Trophoblast cell (in vitro differentiated cells and primary cell): ENCODE results near the gene KAT2A.
A peak's percentile ranks its signal among the peaks of the same experiment; 100 is the strongest.

ENCODE experiments used
- DNase-seq, 2 donors: peaks; one replicate each; pipeline ENCODE4 v3.0.0-alpha.2; 2016
- H2AFZ ChIP-seq: 2 replicates; pipeline ENCODE4 v1.6.1; 2013; ENCODE audit warnings: low read length, moderate library complexity, mild to moderate bottlenecking; ENCODE audit not compliant: insufficient read depth, poor library complexity
- H2AK5ac ChIP-seq: 2 replicates; pipeline ENCODE4 v1.6.1; 2013; ENCODE audit warnings: mild to moderate bottlenecking, low read length
- H2BK120ac ChIP-seq: 2 replicates; pipeline ENCODE4 v1.6.1; 2013; ENCODE audit warnings: low read length, mild to moderate bottlenecking, moderate library complexity; ENCODE audit not compliant: insufficient read depth, poor library complexity
- H2BK12ac ChIP-seq: 2 replicates; pipeline ENCODE4 v1.6.1; 2013; ENCODE audit warnings: mild to moderate bottlenecking, low read length, moderate library complexity
- H2BK5ac ChIP-seq: 2 replicates; pipeline ENCODE4 v1.6.1; 2013; ENCODE audit warnings: low read length, low read depth, moderate library complexity, mild to moderate bottlenecking; ENCODE audit not compliant: poor library complexity
- H3K14ac ChIP-seq: 2 replicates; pipeline ENCODE4 v1.6.1; 2013; ENCODE audit warnings: mild to moderate bottlenecking, low read length
- H3K18ac ChIP-seq: 2 replicates; pipeline ENCODE4 v1.6.1; 2013; ENCODE audit warnings: mild to moderate bottlenecking, low read length
- H3K23ac ChIP-seq: 2 replicates; pipeline ENCODE4 v1.6.1; 2013; ENCODE audit warnings: low read length
- H3K27ac ChIP-seq: 2 replicates; pipeline ENCODE4 v1.5.1; 2013; ENCODE audit warnings: low read depth, mild to moderate bottlenecking, inconsistent platforms, low read length, moderate library complexity
- H3K27me3 ChIP-seq: 2 replicates; pipeline ENCODE4 v1.6.1; 2013; ENCODE audit warnings: inconsistent platforms, mild to moderate bottlenecking, low read length, moderate library complexity; ENCODE audit not compliant: insufficient read depth
- H3K36me3 ChIP-seq, 2 experiments: 1 replicate in 1 of 2; 2 replicates in 1 of 2; pipeline ENCODE4 v1.6.1; 2013; ENCODE audit warnings: low read length in 2 of 2, mild to moderate bottlenecking in 2 of 2, moderate library complexity in 1 of 2; ENCODE audit not compliant: insufficient read depth in 2 of 2, control insufficient read depth in 1 of 2
- H3K4ac ChIP-seq: 2 replicates; pipeline ENCODE4 v1.6.1; 2013; ENCODE audit warnings: low read depth, mild to moderate bottlenecking, low read length, moderate library complexity
- H3K4me1 ChIP-seq, 2 experiments: 1 replicate in 1 of 2; 2 replicates in 1 of 2; pipeline ENCODE4 v1.6.1; 2013; ENCODE audit warnings: low read length in 2 of 2, mild to moderate bottlenecking in 2 of 2, moderate library complexity in 1 of 2; ENCODE audit not compliant: insufficient read depth in 2 of 2, control insufficient read depth in 1 of 2
- H3K4me2 ChIP-seq: 2 replicates; pipeline ENCODE4 v1.6.1; 2013; ENCODE audit warnings: inconsistent platforms, mild to moderate bottlenecking, low read length, moderate library complexity
- H3K4me3 ChIP-seq: 2 replicates; pipeline ENCODE4 v1.5.1; 2013; ENCODE audit warnings: mild to moderate bottlenecking, low read depth, low read length, inconsistent platforms
- H3K79me1 ChIP-seq: one replicate; pipeline ENCODE4 v1.6.1; 2013; ENCODE audit warnings: low read length
- H3K79me2 ChIP-seq: 2 replicates; pipeline ENCODE4 v1.6.1; 2013; ENCODE audit warnings: low read length, mild to moderate bottlenecking; ENCODE audit not compliant: control insufficient read depth, insufficient read depth, poor library complexity
- H3K9ac ChIP-seq: 2 replicates; pipeline ENCODE4 v1.6.1; 2013; ENCODE audit warnings: mild to moderate bottlenecking, low read length
- H3K9me3 ChIP-seq: 2 replicates; pipeline ENCODE4 v1.6.1; 2013; ENCODE audit warnings: low read depth, mild to moderate bottlenecking, control low read depth, inconsistent platforms, low read length; ENCODE audit not compliant: insufficient read depth
- H4K12ac ChIP-seq: 2 replicates; pipeline ENCODE4 v1.6.1; 2013; ENCODE audit warnings: low read depth, mild to moderate bottlenecking, low read length, moderate library complexity
- H4K8ac ChIP-seq: 2 replicates; pipeline ENCODE4 v1.6.1; 2013; ENCODE audit warnings: low read depth, mild to moderate bottlenecking, low read length, moderate library complexity
- H4K91ac ChIP-seq: one replicate; pipeline ENCODE4 v1.6.1; 2013; ENCODE audit warnings: low read depth, mild to moderate bottlenecking, low read length, moderate library complexity
- WGBS: extraction: QIAGEN DNeasy Blood & Tissue Kit; methylation state at CpG from one replicate; pipeline ENCODE4 v1.1.7; 2013; ENCODE audit warnings: missing lambda C conversion rate; ENCODE audit not compliant: insufficient read length, insufficient coverage; ENCODE audit errors: extremely low coverage; 5-methylcytosine and 5-hydroxymethylcytosine counted together

Gene KAT2A

GRCh38 chr17:42079541-42079940, 41.6 kb downstream of the KAT2A start:
- H3K14ac ChIP-seq = no peak overlapping the region
- no peaks in the 10 kb centered on the region for H3K79me1 ChIP-seq
- no peak overlapping the region for H4K12ac ChIP-seq
- H3K23ac ChIP-seq = no peak overlapping the region
- no peaks in the 10 kb centered on the region for H3K36me3 ChIP-seq
- no peak overlapping the region for H2BK120ac ChIP-seq
- H2BK12ac ChIP-seq = no peak overlapping the region
- no peak for DNase-seq
- no peak overlapping the region for H4K91ac ChIP-seq
- no peak overlapping the region for H3K27ac ChIP-seq
- H2BK5ac ChIP-seq = no peak overlapping the region
- no peak overlapping the region for H3K4me2 ChIP-seq
- H2AK5ac ChIP-seq = no peak overlapping the region
- H3K4ac ChIP-seq = no peak overlapping the region
- no peaks in the 10 kb centered on the region for H3K27me3 ChIP-seq
- no peak overlapping the region for H2AFZ ChIP-seq
- H3K4me3 ChIP-seq = no peak overlapping the region
- no CpG with 5 or more reads among the region's 2 CpGs for WGBS
- H3K4me1 ChIP-seq = no peaks in the 10 kb centered on the region
- H4K8ac ChIP-seq = no peak overlapping the region
- H3K9me3 ChIP-seq = no peaks in the 10 kb centered on the region
- H3K18ac ChIP-seq = no peak overlapping the region
- H3K9ac ChIP-seq = no peak overlapping the region
- no peaks in the 10 kb centered on the region for H3K79me2 ChIP-seq

DNA sequence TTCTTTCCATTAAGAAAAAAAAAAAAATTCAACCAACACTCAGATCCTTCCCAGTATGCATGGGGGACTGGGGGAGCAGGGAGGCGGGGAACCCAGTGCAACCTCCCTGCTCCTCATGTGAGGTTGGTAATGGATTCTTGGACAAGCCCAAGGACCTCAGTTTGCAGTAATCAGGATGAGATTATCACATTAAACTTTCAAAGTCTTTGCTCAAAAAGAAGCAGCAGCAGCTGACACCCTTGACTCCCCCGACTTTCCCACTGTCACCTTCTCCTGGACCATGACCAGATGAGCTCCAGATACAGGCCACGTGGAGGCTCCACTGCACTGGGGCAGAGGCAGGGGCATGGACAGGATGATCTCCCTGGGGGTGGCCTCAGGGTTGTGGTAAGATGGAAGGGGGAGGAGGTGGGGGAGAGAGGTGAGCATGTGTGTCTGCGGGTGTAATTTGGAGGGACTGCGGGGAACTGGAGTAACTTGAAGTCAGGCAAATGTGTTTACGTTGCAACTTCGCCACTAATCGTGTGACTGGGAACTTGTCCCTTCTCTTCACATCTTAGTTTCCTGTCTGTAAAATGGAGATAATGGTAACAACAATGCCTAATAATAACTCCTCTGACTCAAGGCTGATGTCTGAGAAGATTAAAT, 42.6 kb downstream of the KAT2A start:
- Histone ChIP-seq H2AFZ (no peak overlapping the region), H3K18ac (no peak overlapping the region), H3K14ac (no peak overlapping the region), H4K8ac (no peak overlapping the region), H3K4me3 (no peak overlapping the region), H2AK5ac (no peak overlapping the region), H3K27ac (no peak overlapping the region), H3K9me3 (no peaks in the 10 kb centered on the region), H3K79me1 (no peaks in the 10 kb centered on the region), H4K12ac (no peak overlapping the region), H4K91ac (no peak overlapping the region), H3K36me3 (no peaks in the 10 kb centered on the region), H3K4ac (no peak overlapping the region), H2BK5ac (no peak overlapping the region), H3K9ac (no peak overlapping the region), H3K4me1 (no peaks in the 10 kb centered on the region), H3K79me2 (no peaks in the 10 kb centered on the region), H2BK120ac (no peak overlapping the region), H3K27me3 (peaks cover 3% of the 10 kb centered on the region), H3K4me2 (no peak overlapping the region), H3K23ac (no peak overlapping the region), H2BK12ac (no peak overlapping the region)
- DNase-seq = peak in 1 of 2 donors; percentile 37
- WGBS = no CpG with 5 or more reads among the region's 8 CpGs

DNA sequence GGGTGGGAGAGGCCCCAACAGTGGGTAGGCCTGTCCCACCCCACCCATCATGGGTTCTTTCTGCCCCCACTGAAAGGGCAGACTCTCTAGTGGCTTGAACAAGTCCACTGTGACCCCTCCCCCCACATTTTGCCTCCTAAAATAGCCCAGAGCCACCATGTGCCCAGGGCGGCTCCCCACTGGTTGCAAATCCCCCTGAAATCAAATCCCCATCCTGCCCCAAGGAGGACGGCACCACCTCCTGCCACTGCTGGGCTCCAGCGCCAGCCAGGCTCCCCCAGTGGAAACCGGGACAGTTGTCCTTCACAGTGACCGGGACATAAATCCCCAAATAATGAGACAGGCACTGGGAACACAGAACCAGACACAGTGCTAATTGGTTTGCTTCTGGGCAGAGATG, 43.4 kb downstream of the KAT2A start:
- no CpG with 5 or more reads among the region's 5 CpGs for WGBS
- H3K79me2 ChIP-seq = no peaks in the 10 kb centered on the region
- H2AK5ac ChIP-seq = no peak overlapping the region
- H3K9me3 ChIP-seq = no peaks in the 10 kb centered on the region
- no peaks in the 10 kb centered on the region for H3K4me1 ChIP-seq
- no peak overlapping the region for H4K8ac ChIP-seq
- H3K14ac ChIP-seq = no peak overlapping the region
- H4K91ac ChIP-seq = no peak overlapping the region
- no peak overlapping the region for H2AFZ ChIP-seq
- H3K4ac ChIP-seq = no peak overlapping the region
- H3K79me1 ChIP-seq = no peaks in the 10 kb centered on the region
- H3K36me3 ChIP-seq = no peaks in the 10 kb centered on the region
- DNase-seq = no peak
- no peak overlapping the region for H3K23ac ChIP-seq
- H2BK120ac ChIP-seq = no peak overlapping the region
- H3K27me3 ChIP-seq = peaks cover 9% of the 10 kb centered on the region
- no peak overlapping the region for H2BK5ac ChIP-seq
- no peak overlapping the region for H3K27ac ChIP-seq
- no peak overlapping the region for H4K12ac ChIP-seq
- no peak overlapping the region for H2BK12ac ChIP-seq
- H3K4me3 ChIP-seq = no peak overlapping the region
- no peak overlapping the region for H3K18ac ChIP-seq
- H3K4me2 ChIP-seq = no peak overlapping the region
- H3K9ac ChIP-seq = no peak overlapping the region

DNA sequence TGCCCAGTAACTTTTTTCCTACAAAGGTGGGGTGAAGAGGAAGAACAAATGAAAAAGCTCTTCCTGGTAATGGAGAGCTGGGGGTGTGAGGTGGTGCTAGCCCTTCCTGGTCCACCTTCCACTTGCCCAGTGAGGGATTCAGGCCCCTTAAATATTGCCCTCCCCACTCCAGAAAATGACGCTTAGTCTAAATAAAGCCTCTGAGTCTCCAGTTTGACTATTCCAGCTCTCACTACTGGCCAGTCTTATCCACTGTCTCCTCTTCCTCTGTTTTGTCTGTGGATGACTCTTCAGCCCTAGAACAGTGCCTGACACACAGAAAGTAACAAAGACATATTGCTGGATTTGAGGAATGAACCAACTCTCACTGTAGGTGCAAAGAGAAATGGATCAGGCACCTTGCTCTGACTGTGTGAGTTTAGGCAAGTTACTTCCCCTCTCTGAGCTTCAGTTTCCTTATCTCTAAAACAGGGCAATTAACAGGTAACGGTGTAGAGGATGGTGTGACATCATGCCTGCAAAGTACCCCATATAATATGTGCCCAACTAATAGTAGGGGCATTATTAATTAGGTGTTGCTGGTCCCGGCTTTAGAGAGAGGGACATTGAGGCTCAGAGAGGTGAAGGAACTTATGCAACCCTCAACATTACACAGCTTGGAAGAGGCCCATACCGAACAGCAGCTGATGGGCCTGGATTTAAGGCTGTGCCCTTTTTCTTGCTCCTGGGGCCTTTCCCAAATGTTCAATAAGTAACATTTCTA, 44.2 kb downstream of the KAT2A start:
- Histone ChIP-seq H4K91ac (no peak overlapping the region), H2AFZ (no peak overlapping the region), H2BK5ac (no peak overlapping the region), H3K23ac (no peak overlapping the region), H3K9me3 (no peaks in the 10 kb centered on the region), H3K79me2 (no peaks in the 10 kb centered on the region), H3K4ac (no peak overlapping the region), H3K14ac (no peak overlapping the region), H3K79me1 (no peaks in the 10 kb centered on the region), H2AK5ac (no peak overlapping the region), H4K12ac (no peak overlapping the region), H3K4me2 (no peak overlapping the region), H3K27ac (no peak overlapping the region), H3K9ac (no peak overlapping the region), H3K4me3 (no peak overlapping the region), H2BK120ac (no peak overlapping the region), H3K18ac (no peak overlapping the region), H3K4me1 (no peaks in the 10 kb centered on the region), H3K36me3 (no peaks in the 10 kb centered on the region), H3K27me3 (peaks cover 17% of the 10 kb centered on the region), H4K8ac (no peak overlapping the region), H2BK12ac (no peak overlapping the region)
- no CpG with 5 or more reads among the region's 4 CpGs for WGBS
- DNase-seq = no peak
